Measurements from ENCODE around the gene DUSP15.

- TF ChIP-seq POLR2A (IDR thresholded peaks at IDR 0.05) (no peak), EP300 (IDR thresholded peaks at IDR 0.05) (no peak)
- TF ChIP-seq, protein P1, sequence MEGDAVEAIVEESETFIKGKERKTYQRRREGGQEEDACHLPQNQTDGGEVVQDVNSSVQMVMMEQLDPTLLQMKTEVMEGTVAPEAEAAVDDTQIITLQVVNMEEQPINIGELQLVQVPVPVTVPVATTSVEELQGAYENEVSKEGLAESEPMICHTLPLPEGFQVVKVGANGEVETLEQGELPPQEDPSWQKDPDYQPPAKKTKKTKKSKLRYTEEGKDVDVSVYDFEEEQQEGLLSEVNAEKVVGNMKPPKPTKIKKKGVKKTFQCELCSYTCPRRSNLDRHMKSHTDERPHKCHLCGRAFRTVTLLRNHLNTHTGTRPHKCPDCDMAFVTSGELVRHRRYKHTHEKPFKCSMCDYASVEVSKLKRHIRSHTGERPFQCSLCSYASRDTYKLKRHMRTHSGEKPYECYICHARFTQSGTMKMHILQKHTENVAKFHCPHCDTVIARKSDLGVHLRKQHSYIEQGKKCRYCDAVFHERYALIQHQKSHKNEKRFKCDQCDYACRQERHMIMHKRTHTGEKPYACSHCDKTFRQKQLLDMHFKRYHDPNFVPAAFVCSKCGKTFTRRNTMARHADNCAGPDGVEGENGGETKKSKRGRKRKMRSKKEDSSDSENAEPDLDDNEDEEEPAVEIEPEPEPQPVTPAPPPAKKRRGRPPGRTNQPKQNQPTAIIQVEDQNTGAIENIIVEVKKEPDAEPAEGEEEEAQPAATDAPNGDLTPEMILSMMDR (IDR thresholded peaks at IDR 0.05) = no peak
These were observed 6.8 kb downstream of the DUSP15 start for GRCh38 chr20:31863296-31864085.

Data from ovary (tissue), 3 donors.